Brain microvascular endothelial cell (primary cell): ENCODE data around the gene RNFT1.
"Not testable (repeated sequence)": the region's sequence is repeated elsewhere in the genome, so short reads cannot be mapped to it uniquely, and the experiment has no call there.

Source experiments
- DNase-seq: peaks from one replicate; pipeline ENCODE4 v3.0.0-alpha.2; 2020
- H3K27ac ChIP-seq: fragments of 250-450 bp; sonication (Bioruptor Pico); 2 replicates; pipeline ENCODE4 v1.5.1; 2020; ENCODE audit warnings: mild to moderate bottlenecking, moderate library complexity
- H3K27me3 ChIP-seq: fragments of 250-450 bp; sonication (Bioruptor Pico); replicated peaks from 2 replicates; pipeline ENCODE4 v1.5.1; 2020; ENCODE audit warnings: mild to moderate bottlenecking
- H3K36me3 ChIP-seq: fragments of 250-450 bp; sonication (Bioruptor Pico); replicated peaks from 2 replicates; pipeline ENCODE4 v1.5.1; 2020; ENCODE audit warnings: mild to moderate bottlenecking
- H3K4me3 ChIP-seq: 2 replicates; pipeline ENCODE4 v1.5.1; 2011; ENCODE audit warnings: low read depth, mild to moderate bottlenecking, control low read depth, low read length, moderate library complexity
- CTCF ChIP-seq: IDR thresholded peaks from 2 replicates; pipeline ENCODE4 v1.5.1; 2011; ENCODE audit warnings: low read depth, mild to moderate bottlenecking, moderate library complexity, low read length, control low read depth, inconsistent platforms; ENCODE audit errors: missing control alignments
- in situ Hi-C: cut with HindIII; loops from 2 replicates; pipeline ENCODE4 v1.10.0; 2017; ENCODE audit warnings: low sequenced_read_pairs, low pct_ligation_motif_present

The RNFT1 gene

GRCh38 chr17:59964482-59965328 is at the start of gene RNFT1:
TSS of gene RNFT1 (minus strand) at chr17:59964740. CDS start at chr17:59964663, 77 bp downstream.
- no peak for TF ChIP-seq CTCF
- DNase-seq = peak; percentile 80
- no peaks in the 10 kb centered on the region for H3K27me3 ChIP-seq
- no peaks in the 10 kb centered on the region for H3K36me3 ChIP-seq
- peak within 1 kb of the TSS; percentile 87 for H3K4me3 ChIP-seq
- in situ Hi-C loops = no loop called here
- H3K27ac ChIP-seq = peak within 1 kb of the TSS; percentile 82

- DNase-seq, H3K27me3 ChIP-seq, H3K27ac ChIP-seq, in situ Hi-C loops, H3K4me3 ChIP-seq, H3K36me3 ChIP-seq: not testable (repeated sequence)
Observed at GRCh38 chr17:60009326-60009725, 44.8 kb upstream of the RNFT1 start.

- H3K36me3 ChIP-seq, H3K27me3 ChIP-seq, DNase-seq, H3K27ac ChIP-seq, in situ Hi-C loops, H3K4me3 ChIP-seq: not testable (repeated sequence)
Observed at GRCh38 chr17:60008377-60008776, 43.8 kb upstream of the RNFT1 start.

- H3K27ac ChIP-seq = no peak overlapping the region
- no peaks in the 10 kb centered on the region for H3K27me3 ChIP-seq
- in situ Hi-C loops = no loop called here
- H3K4me3 ChIP-seq = no peak overlapping the region
- TF ChIP-seq CTCF = no peak
- no peaks in the 10 kb centered on the region for H3K36me3 ChIP-seq
- no peak for DNase-seq
Observed at GRCh38 chr17:60006160-60006559, 41.6 kb upstream of the RNFT1 start.

- H3K27ac ChIP-seq, H3K36me3 ChIP-seq, in situ Hi-C loops, H3K27me3 ChIP-seq, DNase-seq, H3K4me3 ChIP-seq: not testable (repeated sequence)
Observed at GRCh38 chr17:60004561-60004960, 40.0 kb upstream of the RNFT1 start.

- DNase-seq, H3K36me3 ChIP-seq, H3K4me3 ChIP-seq, H3K27me3 ChIP-seq, H3K27ac ChIP-seq, in situ Hi-C loops: not testable (repeated sequence)
Observed at GRCh38 chr17:60002405-60002804, 37.9 kb upstream of the RNFT1 start.

- in situ Hi-C loops, DNase-seq: not testable (repeated sequence)
Observed at GRCh38 chr17:59996608-59997007, 32.1 kb upstream of the RNFT1 start.

GRCh38 chr17:59975166-59975565 is 10.6 kb upstream of the RNFT1 start:
- H3K36me3 ChIP-seq, in situ Hi-C loops, H3K4me3 ChIP-seq, H3K27me3 ChIP-seq, DNase-seq, H3K27ac ChIP-seq: not testable (repeated sequence)

More at GRCh38 chr17:59996608-59997007, 32.1 kb upstream of the RNFT1 start:
- not testable (repeated sequence) for H3K27me3 ChIP-seq, H3K36me3 ChIP-seq, H3K4me3 ChIP-seq, H3K27ac ChIP-seq

- in situ Hi-C loops, H3K27ac ChIP-seq: not testable (repeated sequence)
Observed at GRCh38 chr17:59973483-59973882, 8.9 kb upstream of the RNFT1 start.

More at GRCh38 chr17:59973483-59973882, 8.9 kb upstream of the RNFT1 start:
- not testable (repeated sequence) for H3K36me3 ChIP-seq, H3K4me3 ChIP-seq, DNase-seq, H3K27me3 ChIP-seq
